Measurements from ENCODE around the gene CTU1. TPM values are rescaled to one million over a fixed set of nuclear protein-coding genes. Genes with fewer than 3 reads are reported as not detected.

CTU1 gene
- total and polyA plus RNA-seq, 2 experiments from 2014 or later, result 6.7 to 15.9 TPM

GRCh38 chr19:51060336-51060735 lies 47.9 kb downstream of the CTU1 start:
- Histone ChIP-seq H3K9me2 (replicated peaks; ENCODE audit: insufficient read depth) (no peaks in the 10 kb centered on the region), H3K4me2 (no peak overlapping the region), H4K20me1 (ENCODE audit: insufficient read depth, poor library complexity, severe bottlenecking) (no peaks in the 10 kb centered on the region), H3K27me3 (no peaks in the 10 kb centered on the region), H3K4me1 (ENCODE audit: insufficient read depth) (peaks cover 3% of the 10 kb centered on the region), H3K36me3 (replicated peaks; ENCODE audit: insufficient read depth, low read depth) (no peaks in the 10 kb centered on the region), H3K9me3 (ENCODE audit: low read depth) (no peaks in the 10 kb centered on the region), H3K27ac (no peak overlapping the region), H3K4me3 (no peak overlapping the region), H2AFZ (no peak overlapping the region), H3K79me2 (no peaks in the 10 kb centered on the region)
- WGBS (ENCODE audit: low lambda C conversion rate, missing lambda C conversion rate), result 71% methylated on average over 4 of the region's 4 CpGs
- DNase-seq (ENCODE audit: low spot score), result no peak
- no peak for TF ChIP-seq EZH2 (IDR thresholded peaks at IDR 0.05; ENCODE audit: borderline replicate concordance)
- no peak for TF ChIP-seq EZH2phosphoT487 (IDR thresholded peaks at IDR 0.05; ENCODE audit: low read depth, severe bottlenecking, unreplicated experiment)
- TF ChIP-seq, protein P1, sequence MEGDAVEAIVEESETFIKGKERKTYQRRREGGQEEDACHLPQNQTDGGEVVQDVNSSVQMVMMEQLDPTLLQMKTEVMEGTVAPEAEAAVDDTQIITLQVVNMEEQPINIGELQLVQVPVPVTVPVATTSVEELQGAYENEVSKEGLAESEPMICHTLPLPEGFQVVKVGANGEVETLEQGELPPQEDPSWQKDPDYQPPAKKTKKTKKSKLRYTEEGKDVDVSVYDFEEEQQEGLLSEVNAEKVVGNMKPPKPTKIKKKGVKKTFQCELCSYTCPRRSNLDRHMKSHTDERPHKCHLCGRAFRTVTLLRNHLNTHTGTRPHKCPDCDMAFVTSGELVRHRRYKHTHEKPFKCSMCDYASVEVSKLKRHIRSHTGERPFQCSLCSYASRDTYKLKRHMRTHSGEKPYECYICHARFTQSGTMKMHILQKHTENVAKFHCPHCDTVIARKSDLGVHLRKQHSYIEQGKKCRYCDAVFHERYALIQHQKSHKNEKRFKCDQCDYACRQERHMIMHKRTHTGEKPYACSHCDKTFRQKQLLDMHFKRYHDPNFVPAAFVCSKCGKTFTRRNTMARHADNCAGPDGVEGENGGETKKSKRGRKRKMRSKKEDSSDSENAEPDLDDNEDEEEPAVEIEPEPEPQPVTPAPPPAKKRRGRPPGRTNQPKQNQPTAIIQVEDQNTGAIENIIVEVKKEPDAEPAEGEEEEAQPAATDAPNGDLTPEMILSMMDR (IDR thresholded peaks at IDR 0.05; ENCODE audit: poor library complexity), result no peak

GRCh38 chr19:51059715-51060114 lies 48.5 kb downstream of the CTU1 start:
- H3K9me2 ChIP-seq (replicated peaks; ENCODE audit: insufficient read depth), result no peaks in the 10 kb centered on the region
- TF ChIP-seq EZH2phosphoT487 (IDR thresholded peaks at IDR 0.05; ENCODE audit: low read depth, severe bottlenecking, unreplicated experiment) (no peak), EZH2 (IDR thresholded peaks at IDR 0.05; ENCODE audit: borderline replicate concordance) (no peak)
- TF ChIP-seq, protein P1 (IDR thresholded peaks at IDR 0.05; ENCODE audit: poor library complexity), result no peak
- H3K4me1 ChIP-seq (ENCODE audit: insufficient read depth), result no peaks in the 10 kb centered on the region
- WGBS (ENCODE audit: low lambda C conversion rate, missing lambda C conversion rate), result 73% methylated on average over 7 of the region's 7 CpGs
- H3K36me3 ChIP-seq (replicated peaks; ENCODE audit: insufficient read depth, low read depth), result no peaks in the 10 kb centered on the region
- no peaks in the 10 kb centered on the region for H3K79me2 ChIP-seq
- no peak for DNase-seq (ENCODE audit: low spot score)
- H3K4me2 ChIP-seq, result no peak overlapping the region
- H4K20me1 ChIP-seq (ENCODE audit: insufficient read depth, poor library complexity, severe bottlenecking), result no peaks in the 10 kb centered on the region
- no peak overlapping the region for H2AFZ ChIP-seq
- H3K27me3 ChIP-seq, result no peaks in the 10 kb centered on the region
- H3K4me3 ChIP-seq, result no peak overlapping the region
- H3K9me3 ChIP-seq (ENCODE audit: low read depth), result no peaks in the 10 kb centered on the region
- no peak overlapping the region for H3K27ac ChIP-seq

GRCh38 chr19:51055866-51056265 lies 52.3 kb downstream of the CTU1 start:
- H3K79me2 ChIP-seq, result no peaks in the 10 kb centered on the region
- no peak overlapping the region for H3K4me2 ChIP-seq
- H3K4me3 ChIP-seq, result no peak overlapping the region
- H3K27me3 ChIP-seq, result no peaks in the 10 kb centered on the region
- no peak overlapping the region for H3K27ac ChIP-seq
- DNase-seq (ENCODE audit: low spot score), result no peak
- no peaks in the 10 kb centered on the region for H3K9me2 ChIP-seq (replicated peaks; ENCODE audit: insufficient read depth)
- no peaks in the 10 kb centered on the region for H3K4me1 ChIP-seq (ENCODE audit: insufficient read depth)
- no peak overlapping the region for H2AFZ ChIP-seq
- TF ChIP-seq EZH2phosphoT487 (IDR thresholded peaks at IDR 0.05; ENCODE audit: low read depth, severe bottlenecking, unreplicated experiment) (no peak), EZH2 (IDR thresholded peaks at IDR 0.05; ENCODE audit: borderline replicate concordance) (no peak)
- TF ChIP-seq, protein P1 (IDR thresholded peaks at IDR 0.05; ENCODE audit: poor library complexity), result no peak
- H3K9me3 ChIP-seq (ENCODE audit: low read depth), result no peaks in the 10 kb centered on the region
- no peaks in the 10 kb centered on the region for H3K36me3 ChIP-seq (replicated peaks; ENCODE audit: insufficient read depth, low read depth)
- H4K20me1 ChIP-seq (ENCODE audit: insufficient read depth, poor library complexity, severe bottlenecking), result no peaks in the 10 kb centered on the region

Other genes with a start within 250 kb of the CTU1 start
- not detected in 2 replicates for gene KLK2, start 235.0 kb downstream of the CTU1 start, total RNA-seq
- not detected in 2 replicates for gene KLK2, start 235.0 kb downstream of the CTU1 start, polyA plus RNA-seq
- gene KLK4, start 197.0 kb downstream of the CTU1 start, total RNA-seq, result not detected in 2 replicates
- gene KLK4, start 197.0 kb downstream of the CTU1 start, polyA plus RNA-seq, result 0.28 and 0.33 TPM in 2 replicates
- not detected in 2 replicates for gene KLK5, start 155.4 kb downstream of the CTU1 start, total RNA-seq
- gene KLK5, start 155.4 kb downstream of the CTU1 start, polyA plus RNA-seq, result 0.24 TPM in 1 of 2 replicates, not detected in the other
- gene KLK6, start 138.8 kb downstream of the CTU1 start, total RNA-seq, result 1.1 and 2.0 TPM in 2 replicates
- 5.4 and 7.6 TPM in 2 replicates for gene KLK6, start 138.8 kb downstream of the CTU1 start, polyA plus RNA-seq
- 0.20 and 3.9 TPM in 2 replicates for gene KLK7, start 124.5 kb downstream of the CTU1 start, total RNA-seq
- gene KLK7, start 124.5 kb downstream of the CTU1 start, polyA plus RNA-seq, result 1.1 and 2.8 TPM in 2 replicates
- gene KLK8, start 106.8 kb downstream of the CTU1 start, total RNA-seq, result 0.16 and 0.87 TPM in 2 replicates
- gene KLK8, start 106.8 kb downstream of the CTU1 start, polyA plus RNA-seq, result 5.4 and 9.0 TPM in 2 replicates
- gene KLK10, start 88.7 kb downstream of the CTU1 start, total RNA-seq, result 0.10 and 1.8 TPM in 2 replicates
- 1.3 and 3.4 TPM in 2 replicates for gene KLK10, start 88.7 kb downstream of the CTU1 start, polyA plus RNA-seq
- 1.4 TPM in 1 of 2 replicates, not detected in the other for gene KLK11, start 81.8 kb downstream of the CTU1 start, total RNA-seq
- gene KLK11, start 81.8 kb downstream of the CTU1 start, polyA plus RNA-seq, result 2.2 and 2.6 TPM in 2 replicates
- 0.80 TPM in 1 of 2 replicates, not detected in the other for gene KLK12, start 73.4 kb downstream of the CTU1 start, total RNA-seq
- gene KLK12, start 73.4 kb downstream of the CTU1 start, polyA plus RNA-seq, result 2.3 TPM in 1 of 2 replicates, not detected in the other
- gene KLK13, start 43.3 kb downstream of the CTU1 start, total RNA-seq, result 0.36 TPM in 1 of 2 replicates, not detected in the other
- gene KLK13, start 43.3 kb downstream of the CTU1 start, polyA plus RNA-seq, result 0.52 and 1.0 TPM in 2 replicates
- 0.13 TPM in 1 of 2 replicates, not detected in the other for gene KLK14, start 25.5 kb downstream of the CTU1 start, total RNA-seq
- gene KLK14, start 25.5 kb downstream of the CTU1 start, polyA plus RNA-seq, result not detected in 2 replicates
- gene SIGLEC9, start 16.5 kb upstream of the CTU1 start, total RNA-seq, result 0.20 and 0.77 TPM in 2 replicates
- 1.4 and 1.5 TPM in 2 replicates for gene SIGLEC9, start 16.5 kb upstream of the CTU1 start, polyA plus RNA-seq
- 0.53 and 0.84 TPM in 2 replicates for gene SIGLEC7, start 33.9 kb upstream of the CTU1 start, total RNA-seq
- 0.24 and 0.72 TPM in 2 replicates for gene SIGLEC7, start 33.9 kb upstream of the CTU1 start, polyA plus RNA-seq
- 0.23 TPM in 1 of 2 replicates, not detected in the other for gene CD33, start 116.7 kb upstream of the CTU1 start, total RNA-seq
- 0.57 TPM in 1 of 2 replicates, not detected in the other for gene CD33, start 116.7 kb upstream of the CTU1 start, polyA plus RNA-seq
- gene SIGLECL1, start 142.7 kb upstream of the CTU1 start, total RNA-seq, result not detected in 2 replicates
- gene SIGLECL1, start 142.7 kb upstream of the CTU1 start, polyA plus RNA-seq, result not detected in 2 replicates
- 3.9 and 5.0 TPM in 2 replicates for gene IGLON5, start 203.2 kb upstream of the CTU1 start, total RNA-seq
- gene IGLON5, start 203.2 kb upstream of the CTU1 start, polyA plus RNA-seq, result 2.4 and 4.3 TPM in 2 replicates
- 2.5 and 3.4 TPM in 2 replicates for gene VSIG10L, start 233.7 kb upstream of the CTU1 start, total RNA-seq
- gene VSIG10L, start 233.7 kb upstream of the CTU1 start, polyA plus RNA-seq, result 7.6 and 7.8 TPM in 2 replicates